Endothelial cell of umbilical vein (primary cell): ENCODE measurements around the gene SMIM24. TPM values are rescaled to one million over a fixed set of nuclear protein-coding genes. Genes with fewer than 3 reads are reported as not detected.

Source experiments
- BruUV-seq: library from RNA; stranded (reverse); fragments of 400-500 nt; replicated peaks from 2 replicates; lab custom pipeline; 2021; lab: Mats Ljungman, UMichigan
- CTCF ChIA-PET: fragments of 300-600, 350-600 bp; sonication (Branson Sonifier 250); formaldehyde crosslinking; loops from one replicate; lab custom pipeline; 2021; ENCODE audit warnings: antibody characterized with exemption, inconsistent platforms; lab: Charles Lee
- POLR2A ChIA-PET: fragments of 300-600, 350-600 bp; sonication (Branson Sonifier 250); formaldehyde crosslinking; loops from one replicate; lab custom pipeline; 2021; ENCODE audit warnings: antibody characterized with exemption, inconsistent platforms; lab: Charles Lee
- DNase-seq: peaks from one replicate; pipeline ENCODE4 v3.0.0-alpha.2; 2011; ENCODE audit warnings: low read depth, low spot score
- FAIRE-seq: peaks from 2 replicates; lab custom pipeline; 2011; peaks lifted over from hg19 to GRCh38; lab: Jason Lieb, UNC
- H2AFZ ChIP-seq: 2 replicates; pipeline ENCODE4 v1.6.0; 2012; ENCODE audit warnings: low read depth, low read length, control low read depth, inconsistent platforms
- H3K27ac ChIP-seq: 2 replicates; pipeline ENCODE4 v1.5.1; 2011; ENCODE audit warnings: low read depth, mild to moderate bottlenecking, control low read depth, low read length, moderate library complexity; ENCODE audit not compliant: insufficient read depth
- H3K27me3 ChIP-seq, 2 experiments: 2 replicates each; pipeline versions ENCODE4 v1.6.0 to v1.6.1; 2011; ENCODE audit warnings: low read length in 2 of 2, mixed read lengths in 1 of 2; ENCODE audit not compliant: control insufficient read depth in 2 of 2, insufficient read depth in 2 of 2
- H3K36me3 ChIP-seq, 2 experiments: 2 replicates in 1 of 2; 3 replicates in 1 of 2; pipeline ENCODE4 v1.5.1; 2011; ENCODE audit warnings: low read length in 2 of 2, mild to moderate bottlenecking in 1 of 2, moderate library complexity in 1 of 2; ENCODE audit not compliant: control insufficient read depth in 2 of 2, insufficient read depth in 2 of 2; ENCODE audit errors: extremely low read depth in 1 of 2
- H3K4me1 ChIP-seq: 3 replicates; pipeline ENCODE4 v1.5.1; 2011; ENCODE audit warnings: mild to moderate bottlenecking, low read length; ENCODE audit not compliant: control insufficient read depth, insufficient read depth; ENCODE audit errors: extremely low read depth
- H3K4me2 ChIP-seq: 2 replicates; pipeline ENCODE4 v1.6.1; 2011; ENCODE audit warnings: low read length, control low read depth, mixed read lengths; ENCODE audit not compliant: insufficient read depth
- H3K4me3 ChIP-seq, 3 experiments: fragments of 200-600 bp in 1 of 3; sonication (generic), shearing (Covaris generic) in 1 of 3; replicated peaks in 1 of 3; 2 replicates each; pipeline ENCODE4 v1.5.1; 2011 to 2016; ENCODE audit warnings: control low read depth in 3 of 3, low read length in 3 of 3, mild to moderate bottlenecking in 2 of 3, inconsistent platforms in 1 of 3, low read depth in 1 of 3, moderate library complexity in 1 of 3; ENCODE audit not compliant: insufficient read depth in 1 of 3
- H3K79me2 ChIP-seq: 2 replicates; pipeline ENCODE4 v1.6.0; 2012; ENCODE audit warnings: low read length, inconsistent platforms; ENCODE audit not compliant: control insufficient read depth, insufficient read depth
- H3K9ac ChIP-seq: replicated peaks from 2 replicates; pipeline ENCODE3; 2011; ENCODE audit warnings: low read length, control low read depth; ENCODE audit not compliant: insufficient read depth; ENCODE audit errors: extremely low read depth
- H3K9me1 ChIP-seq: replicated peaks from 3 replicates; pipeline ENCODE4 v1.6.0; 2011; ENCODE audit warnings: mild to moderate bottlenecking, low read length; ENCODE audit not compliant: control insufficient read depth, insufficient read depth; ENCODE audit errors: extremely low read depth
- H3K9me3 ChIP-seq: replicated peaks from 2 replicates; pipeline ENCODE4 v1.5.1; 2012; ENCODE audit warnings: low read length, inconsistent platforms; ENCODE audit not compliant: control insufficient read depth, insufficient read depth
- H4K20me1 ChIP-seq: replicated peaks from 2 replicates; pipeline ENCODE3; 2011; ENCODE audit warnings: mild to moderate bottlenecking, low read length; ENCODE audit not compliant: control insufficient read depth, insufficient read depth; ENCODE audit errors: extremely low read depth
- EZH2 ChIP-seq: IDR thresholded peaks from 2 replicates; pipeline ENCODE4 v1.6.1; 2012; ENCODE audit warnings: borderline replicate concordance, low read depth, mild to moderate bottlenecking, moderate library complexity, low read length, inconsistent platforms; ENCODE audit not compliant: severe bottlenecking
- FOS ChIP-seq: IDR thresholded peaks from 2 replicates; pipeline ENCODE4 v1.6.1; 2011; ENCODE audit warnings: mild to moderate bottlenecking, low read length, moderate library complexity, borderline replicate concordance; ENCODE audit not compliant: insufficient read depth
- GATA2 ChIP-seq: IDR thresholded peaks from 2 replicates; pipeline ENCODE4 v1.7.0; 2011; ENCODE audit warnings: low read depth, mild to moderate bottlenecking, moderate library complexity, mixed read lengths, low read length; ENCODE audit not compliant: insufficient read length, insufficient read depth
- JUN ChIP-seq: IDR thresholded peaks from 2 replicates; pipeline ENCODE4 v1.6.1; 2011; ENCODE audit warnings: borderline replicate concordance, low read depth; ENCODE audit not compliant: insufficient read length, insufficient read depth
- MYC ChIP-seq: IDR thresholded peaks from one replicate; pipeline ENCODE4 v1.6.1; 2011; ENCODE audit warnings: mild to moderate bottlenecking, low read depth, low read length
- POLR2A ChIP-seq: IDR thresholded peaks from 2 replicates; pipeline ENCODE4 v1.6.1; 2012; ENCODE audit warnings: low read depth, mild to moderate bottlenecking, control low read depth, low read length
- POLR2AphosphoS5 ChIP-seq: IDR thresholded peaks from 2 replicates; pipeline ENCODE4 v1.6.1; 2012; ENCODE audit warnings: low read depth, mild to moderate bottlenecking, control low read depth, low read length, moderate library complexity; ENCODE audit not compliant: insufficient read depth
- dilution Hi-C: fragments of 300-500 bp; cut with MboI; formaldehyde crosslinking; loops from one replicate; pipeline ENCODE4 v1.15.0; 2019; ENCODE audit warnings: low sequenced_read_pairs; ENCODE audit not compliant: extremely low pct_ligation_motif_present
- intact Hi-C: fragments of 100-400 bp; cut with micrococcal nuclease; formaldehyde crosslinking; loops from one replicate; pipeline ENCODE4 v1.10.0; 2022
- polyA plus RNA-seq, 4 experiments: library from polyadenylated mRNA; depleted of rRNA in 3 of 4; stranded (reverse) in 3 of 4; unstranded in 1 of 4; fragments of >200 nt; gene quantifications; 2 replicates each; pipeline versions ENCODE4 v1.2.1 to v1.2.3, GENCODE V29; 2011 to 2012; ENCODE audit warnings: missing spikeins in 1 of 4
- total RNA-seq: library from RNA; stranded (reverse); gene quantifications from 2 replicates; pipeline ENCODE4 v1.2.3, GENCODE V29; 2021
- TF ChIP-seq, protein P1 (sequence below), 2 donors: IDR thresholded peaks; 1 replicate in 1 of 2; 2 replicates in 1 of 2; pipeline ENCODE4 v1.5.1; 2011; ENCODE audit warnings: low read length in 2 of 2, mild to moderate bottlenecking in 2 of 2, moderate library complexity in 2 of 2, control low read depth in 1 of 2, inconsistent platforms in 1 of 2, low read depth in 1 of 2; ENCODE audit not compliant: insufficient read depth in 1 of 2; ENCODE audit errors: extremely low read depth in 1 of 2
- TF ChIP-seq, protein P2 (sequence below): IDR thresholded peaks from 2 replicates; pipeline ENCODE4 v1.6.1; 2011; ENCODE audit not compliant: insufficient read depth, insufficient read length

SMIM24 gene
- total and polyA plus RNA-seq, 2 donors (not counting 3 experiments of a cell fraction or from before 2014, with no cell fraction given): not detected

DNA sequence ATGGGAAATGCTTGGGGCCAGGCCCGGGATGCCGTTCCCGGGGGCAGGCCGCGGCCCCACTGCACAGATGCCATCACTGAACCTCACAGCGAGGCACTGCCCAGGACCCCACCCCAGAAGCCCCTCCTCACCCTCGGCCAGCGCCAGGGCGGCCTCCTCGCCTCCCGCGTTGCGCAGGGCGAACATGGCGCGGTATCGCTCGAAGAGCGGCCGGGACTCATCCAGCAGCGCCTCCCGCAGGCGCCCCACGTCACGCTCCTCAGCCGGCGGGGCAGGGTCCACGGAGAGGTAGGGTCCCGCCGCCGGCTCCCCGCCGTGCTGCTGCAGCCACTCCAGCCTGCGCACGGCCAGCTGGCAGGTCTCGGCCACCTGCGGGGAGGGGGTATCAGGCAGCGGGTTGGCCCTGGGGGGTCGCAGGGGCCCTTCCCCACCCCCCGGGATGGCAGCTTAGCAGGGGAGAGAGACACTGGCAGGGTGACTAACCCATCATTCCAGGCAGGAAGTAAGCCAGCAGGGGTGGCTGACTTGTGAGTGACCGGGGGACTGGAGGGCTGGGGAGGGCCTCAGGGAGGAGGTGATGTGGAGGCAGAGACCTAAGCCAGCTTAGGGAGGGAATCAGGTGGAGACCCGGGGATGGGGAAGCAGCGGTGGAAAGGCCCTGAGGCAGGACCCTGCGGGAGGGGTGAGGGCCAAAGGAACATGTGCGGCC is 12.0 kb upstream of the SMIM24 start:
- dilution Hi-C loops: no loop called here
- Histone ChIP-seq H3K9me1 (no peaks in the 10 kb centered on the region), H3K4me1 (no peaks in the 10 kb centered on the region), H3K9ac (no peak overlapping the region), H3K27ac (no peak overlapping the region), H3K9me3 (no peaks in the 10 kb centered on the region), H3K36me3 (peaks cover 0 to 18% of the 10 kb centered on the region in 2 experiments), H3K79me2 (peaks cover 2% of the 10 kb centered on the region), H3K27me3 (no peaks in the 10 kb centered on the region), H3K4me3 (no peak overlapping the region), H4K20me1 (no peaks in the 10 kb centered on the region), H3K4me2 (no peak overlapping the region), H2AFZ (no peak overlapping the region)
- intact Hi-C loops: no loop called here
- DNase-seq (no peak), FAIRE-seq (no peak)
- BruUV-seq: no TSS peak
- TF ChIP-seq MYC: no peak
- no peak for TF ChIP-seq GATA2
- TF ChIP-seq EZH2: no peak
- no peak for TF ChIP-seq FOS
- TF ChIP-seq, protein P1, sequence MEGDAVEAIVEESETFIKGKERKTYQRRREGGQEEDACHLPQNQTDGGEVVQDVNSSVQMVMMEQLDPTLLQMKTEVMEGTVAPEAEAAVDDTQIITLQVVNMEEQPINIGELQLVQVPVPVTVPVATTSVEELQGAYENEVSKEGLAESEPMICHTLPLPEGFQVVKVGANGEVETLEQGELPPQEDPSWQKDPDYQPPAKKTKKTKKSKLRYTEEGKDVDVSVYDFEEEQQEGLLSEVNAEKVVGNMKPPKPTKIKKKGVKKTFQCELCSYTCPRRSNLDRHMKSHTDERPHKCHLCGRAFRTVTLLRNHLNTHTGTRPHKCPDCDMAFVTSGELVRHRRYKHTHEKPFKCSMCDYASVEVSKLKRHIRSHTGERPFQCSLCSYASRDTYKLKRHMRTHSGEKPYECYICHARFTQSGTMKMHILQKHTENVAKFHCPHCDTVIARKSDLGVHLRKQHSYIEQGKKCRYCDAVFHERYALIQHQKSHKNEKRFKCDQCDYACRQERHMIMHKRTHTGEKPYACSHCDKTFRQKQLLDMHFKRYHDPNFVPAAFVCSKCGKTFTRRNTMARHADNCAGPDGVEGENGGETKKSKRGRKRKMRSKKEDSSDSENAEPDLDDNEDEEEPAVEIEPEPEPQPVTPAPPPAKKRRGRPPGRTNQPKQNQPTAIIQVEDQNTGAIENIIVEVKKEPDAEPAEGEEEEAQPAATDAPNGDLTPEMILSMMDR (IDR thresholded peaks at IDR 0.05; ENCODE audit: extremely low read depth in 1 of 2, insufficient read depth in 1 of 2, low read depth in 1 of 2, low read length in 2 of 2): no peak
- no peak for TF ChIP-seq POLR2AphosphoS5
- no peak for TF ChIP-seq POLR2A
- TF ChIP-seq, protein P2, sequence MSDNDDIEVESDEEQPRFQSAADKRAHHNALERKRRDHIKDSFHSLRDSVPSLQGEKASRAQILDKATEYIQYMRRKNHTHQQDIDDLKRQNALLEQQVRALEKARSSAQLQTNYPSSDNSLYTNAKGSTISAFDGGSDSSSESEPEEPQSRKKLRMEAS: no peak
- no peak for TF ChIP-seq JUN
- CTCF ChIA-PET: interaction anchor here (1.1 to 3.3 kb wide), 2 partner anchors 8 to 10 kb away, joined by 3 to 20 read pairs; partner anchors contain the start of gene SMIM44
- POLR2A ChIA-PET: no interaction called here
